GM23248 (cell line): ENCODE results near the gene ZSWIM4. TPM values are rescaled to one million over a fixed set of nuclear protein-coding genes. Genes with fewer than 3 reads are reported as not detected.

Source experiments
- DNase-seq: peaks from one replicate; pipeline ENCODE4 v3.0.0-alpha.2; 2015
- H2AFZ ChIP-seq: fragments of 200-600 bp; sonication (generic); 2 replicates; pipeline ENCODE4 v1.6.1; 2016; ENCODE audit warnings: antibody characterized with exemption
- H3F3A ChIP-seq: fragments of 200-600 bp; sonication (generic); 2 replicates; pipeline ENCODE4 v1.6.1; 2016; ENCODE audit warnings: mild to moderate bottlenecking, antibody characterized with exemption, mixed run types; ENCODE audit not compliant: insufficient read depth
- H3K27ac ChIP-seq: fragments of 200-600 bp; sonication (generic); 2 replicates; pipeline ENCODE4 v1.5.1; 2016; ENCODE audit warnings: mild to moderate bottlenecking
- H3K27me3 ChIP-seq: fragments of 200-600 bp; sonication (generic); replicated peaks from 2 replicates; pipeline ENCODE4 v1.6.1; 2016; ENCODE audit warnings: mild to moderate bottlenecking; ENCODE audit not compliant: insufficient read depth
- H3K36me3 ChIP-seq: fragments of 200-600 bp; sonication (generic); 2 replicates; pipeline ENCODE4 v1.6.1; 2016; ENCODE audit warnings: low read depth, mild to moderate bottlenecking
- H3K4me1 ChIP-seq: fragments of 200-600 bp; sonication (generic); 2 replicates; pipeline ENCODE4 v1.6.1; 2016; ENCODE audit warnings: mild to moderate bottlenecking; ENCODE audit not compliant: insufficient read depth
- H3K4me2 ChIP-seq: fragments of 200-600 bp; sonication (generic); one replicate; pipeline ENCODE4 v1.6.1; 2016; ENCODE audit warnings: mild to moderate bottlenecking; ENCODE audit not compliant: unreplicated experiment
- H3K4me3 ChIP-seq: fragments of 200-600 bp; sonication (generic); 2 replicates; pipeline ENCODE4 v1.5.1; 2016; ENCODE audit warnings: mild to moderate bottlenecking
- H3K79me2 ChIP-seq: fragments of 200-600 bp; sonication (generic); 2 replicates; pipeline ENCODE4 v1.6.1; 2016; ENCODE audit warnings: mild to moderate bottlenecking; ENCODE audit not compliant: insufficient read depth
- H3K9ac ChIP-seq: fragments of 200-600 bp; sonication (generic); 2 replicates; pipeline ENCODE4 v1.6.1; 2016; ENCODE audit warnings: mild to moderate bottlenecking
- H3K9me2 ChIP-seq: fragments of 200-600 bp; sonication (generic); 2 replicates; pipeline ENCODE4 v1.6.1; 2016; ENCODE audit warnings: mixed run types, mild to moderate bottlenecking, moderate library complexity; ENCODE audit not compliant: insufficient read depth
- H3K9me3 ChIP-seq: fragments of 200-600 bp; sonication (generic); one replicate; pipeline ENCODE4 v1.6.1; 2017; ENCODE audit warnings: low read depth
- H4K20me1 ChIP-seq: fragments of 200-600 bp; sonication (generic); 2 replicates; pipeline ENCODE4 v1.6.0; 2016; ENCODE audit not compliant: insufficient read depth
- EZH2 ChIP-seq: fragments of 200-600 bp; sonication (generic); IDR thresholded peaks from 2 replicates; pipeline ENCODE4 v1.6.1; 2018; ENCODE audit warnings: antibody characterized with exemption, mild to moderate bottlenecking; ENCODE audit not compliant: insufficient read depth, poor library complexity, severe bottlenecking
- EZH2phosphoT487 ChIP-seq: fragments of 200-600 bp; sonication (generic); IDR thresholded peaks from 2 replicates; pipeline ENCODE4 v1.6.1; 2018; ENCODE audit warnings: antibody characterized with exemption, moderate library complexity, mild to moderate bottlenecking, low read depth; ENCODE audit not compliant: insufficient read depth
- WGBS, 2 experiments: methylation state at CpG; one replicate each; pipeline ENCODE4 v1.1.6; 2015 to 2017; ENCODE audit warnings: low lambda C conversion rate in 2 of 2, low coverage in 1 of 2; ENCODE audit errors: missing lambda C conversion rate in 2 of 2; 5-methylcytosine and 5-hydroxymethylcytosine counted together
- in situ Hi-C: fragments of 300-500 bp; cut with MboI; formaldehyde crosslinking; loops from 2 replicates; pipeline ENCODE4 v1.15.0; 2020
- polyA plus RNA-seq: library from polyadenylated mRNA; unstranded; fragments of >200 nt; fragmentation: Nextera tagmentation; extraction: Ambion mirVana; gene quantifications from 2 replicates; pipeline ENCODE4 v1.2.1, GENCODE V29; 2016
- total RNA-seq: library from RNA; depleted of rRNA; stranded (reverse); fragments of >200 nt; shearing (Covaris generic); gene quantifications from 2 replicates; pipeline ENCODE4 v1.2.3, GENCODE V29; 2014

The ZSWIM4 gene
- total and polyA plus RNA-seq, 2 experiments from 2014 or later = 0.81 to 2.9 TPM

DNA sequence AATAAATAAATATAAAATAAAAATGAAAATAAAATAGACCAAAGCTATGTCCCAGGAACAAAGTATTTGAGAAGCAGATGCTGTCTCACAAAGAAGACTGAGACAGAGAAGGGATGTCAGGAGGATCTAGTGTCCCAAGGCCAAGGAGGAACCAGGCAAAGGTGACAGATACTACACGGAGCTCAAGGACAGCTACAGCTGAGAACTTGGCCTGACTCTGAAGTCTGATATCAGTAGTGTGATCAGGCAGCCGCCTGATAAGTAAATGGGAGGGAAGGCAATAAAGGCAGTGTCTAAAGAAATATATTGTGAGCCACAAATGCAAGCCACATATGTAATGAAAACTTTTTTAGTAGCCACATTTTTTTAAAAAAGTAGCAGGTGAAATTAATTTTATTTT, 61.3 kb downstream of the ZSWIM4 start:
- Histone ChIP-seq H3F3A (peaks cover 25% of the 10 kb centered on the region), H4K20me1 (no peaks in the 10 kb centered on the region), H3K27me3 (no peaks in the 10 kb centered on the region), H3K4me1 (peaks cover 29% of the 10 kb centered on the region), H3K9ac (no peak overlapping the region), H3K27ac (no peak overlapping the region), H3K36me3 (no peaks in the 10 kb centered on the region), H3K4me3 (no peak overlapping the region), H3K9me2 (no peaks in the 10 kb centered on the region), H3K9me3 (no peaks in the 10 kb centered on the region), H2AFZ (no peak overlapping the region), H3K4me2 (no peak overlapping the region), H3K79me2 (peaks cover 15% of the 10 kb centered on the region)
- DNase-seq = no peak
- TF ChIP-seq EZH2phosphoT487 = no peak
- no peak for TF ChIP-seq EZH2
- 64 to 82% methylated on average over 2 of the region's 2 CpGs for WGBS, 2 experiments
- in situ Hi-C loops = no loop called here

DNA sequence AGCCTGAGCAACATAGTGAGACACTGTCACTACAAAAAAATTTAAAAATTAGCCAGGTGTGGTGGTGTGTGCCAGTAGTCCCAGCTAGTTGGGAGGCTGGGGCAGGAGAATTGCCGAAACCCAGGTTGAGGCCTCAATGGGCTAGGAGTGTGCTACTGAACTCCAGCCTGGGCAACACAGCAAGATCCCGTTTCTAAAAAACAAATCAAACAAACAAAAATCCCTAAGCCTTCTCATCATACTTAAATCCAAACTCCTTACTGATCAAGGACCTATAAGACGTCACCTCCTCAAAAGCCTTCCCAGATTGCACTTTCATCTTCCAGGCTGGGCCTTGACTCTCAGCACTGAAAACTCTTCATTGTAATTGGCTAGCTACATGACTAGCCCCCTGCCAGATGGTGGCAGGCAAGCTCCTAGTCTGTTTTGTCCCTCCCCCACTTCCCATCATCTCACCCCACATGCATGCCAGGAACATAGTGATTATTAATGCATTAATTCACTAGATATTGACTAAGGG, 64.2 kb downstream of the ZSWIM4 start:
- 94 to 100% methylated on average over 3 of the region's 3 CpGs for WGBS, 2 experiments
- H3K27me3 ChIP-seq = no peaks in the 10 kb centered on the region
- no peak overlapping the region for H3K4me2 ChIP-seq
- peaks cover 33% of the 10 kb centered on the region for H3F3A ChIP-seq
- TF ChIP-seq EZH2 (no peak), EZH2phosphoT487 (no peak)
- H3K27ac ChIP-seq = no peak overlapping the region
- H3K36me3 ChIP-seq = no peaks in the 10 kb centered on the region
- DNase-seq = peak; percentile 70
- peaks cover 8% of the 10 kb centered on the region for H3K4me1 ChIP-seq
- H4K20me1 ChIP-seq = no peaks in the 10 kb centered on the region
- no peaks in the 10 kb centered on the region for H3K9me2 ChIP-seq
- in situ Hi-C loops = no loop called here
- no peaks in the 10 kb centered on the region for H3K9me3 ChIP-seq
- peaks cover 5% of the 10 kb centered on the region; the same call in 1 of the 2 replicates for H3K79me2 ChIP-seq
- H2AFZ ChIP-seq = no peak overlapping the region
- H3K4me3 ChIP-seq = no peak overlapping the region
- no peak overlapping the region for H3K9ac ChIP-seq

DNA sequence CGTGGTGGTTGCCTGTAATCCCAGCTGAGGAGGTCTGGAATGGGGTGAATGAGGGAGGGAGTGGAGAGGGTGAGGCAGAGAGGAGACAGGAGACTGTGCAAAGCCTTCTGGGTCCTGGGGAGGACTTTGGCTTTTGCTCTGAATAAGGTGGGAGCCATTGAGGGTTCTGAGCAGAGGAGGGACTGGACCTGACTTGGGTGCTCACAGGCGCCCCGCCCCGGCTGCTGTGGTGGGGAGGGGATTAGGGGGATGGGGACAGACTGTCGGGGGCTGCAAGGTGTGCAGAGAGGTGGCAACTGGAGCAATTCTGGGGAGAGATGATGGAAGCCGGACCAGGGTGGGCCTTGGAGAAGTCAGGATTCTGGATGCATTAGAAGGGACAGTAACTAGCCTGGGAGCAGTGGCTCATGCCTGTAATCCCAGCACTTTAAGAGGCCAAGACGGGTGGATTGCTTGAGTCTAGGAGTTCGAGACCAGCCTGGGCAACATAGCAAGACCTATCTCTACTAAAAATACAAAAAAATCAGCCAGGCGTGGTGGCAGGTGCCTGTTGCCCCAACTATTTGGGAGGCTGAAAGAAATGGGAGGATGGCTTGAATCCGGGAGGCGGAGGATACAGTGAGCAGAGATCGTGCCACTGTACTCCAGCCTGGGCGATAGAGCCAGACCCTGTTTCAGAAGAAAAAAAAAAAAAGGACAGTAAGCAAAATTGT, 65.6 kb downstream of the ZSWIM4 start:
- WGBS, 2 experiments = 48 to 50% methylated on average over 12 to 13 of the region's 13 CpGs
- Histone ChIP-seq H3K9me2 (no peaks in the 10 kb centered on the region), H3K36me3 (no peaks in the 10 kb centered on the region), H3K27ac (peak overlapping the region; percentile 97), H3K4me2 (peak overlapping the region; percentile 80), H2AFZ (peak overlapping the region; percentile 21), H3K9me3 (no peaks in the 10 kb centered on the region), H3K79me2 (peaks cover 5% of the 10 kb centered on the region; the same call in 1 of the 2 replicates), H3K4me3 (peak overlapping the region; percentile 71), H3F3A (peaks cover 36% of the 10 kb centered on the region), H4K20me1 (no peaks in the 10 kb centered on the region), H3K9ac (peak overlapping the region; percentile 92), H3K4me1 (peaks cover 8% of the 10 kb centered on the region), H3K27me3 (no peaks in the 10 kb centered on the region)
- TF ChIP-seq EZH2phosphoT487 (no peak), EZH2 (no peak)
- DNase-seq = no peak
- in situ Hi-C loops = loop anchor here (10.0 kb wide), 1 partner anchor 76 kb away; no protein-coding TSS in a partner anchor

- Histone ChIP-seq H3K36me3 (no peaks in the 10 kb centered on the region), H4K20me1 (no peaks in the 10 kb centered on the region), H3K27me3 (no peaks in the 10 kb centered on the region), H3K9me2 (no peaks in the 10 kb centered on the region), H3K27ac (peak overlapping the region; percentile 97), H3K9ac (peak overlapping the region; percentile 92), H3K4me3 (peak overlapping the region; percentile 71), H3K79me2 (peaks cover 5% of the 10 kb centered on the region; the same call in 1 of the 2 replicates), H3K4me1 (peaks cover 8% of the 10 kb centered on the region), H3F3A (peaks cover 36% of the 10 kb centered on the region), H3K4me2 (peak overlapping the region; percentile 80), H2AFZ (peak overlapping the region; percentile 21), H3K9me3 (no peaks in the 10 kb centered on the region)
- in situ Hi-C loops = loop anchor here (10.0 kb wide), 1 partner anchor 77 kb away; no protein-coding TSS in a partner anchor
- TF ChIP-seq EZH2 = no peak
- no peak for TF ChIP-seq EZH2phosphoT487
- peak; percentile 58 for DNase-seq
- WGBS, 2 experiments = 2 to 4% methylated on average over 10 to 11 of the region's 11 CpGs
These were observed 66.1 kb downstream of the ZSWIM4 start for GRCh38 chr19:13861392-13861713.
